ENCODE data around the gene C10orf67. TPM values are rescaled to one million over a fixed set of nuclear protein-coding genes. Genes with fewer than 3 reads are reported as not detected.

The C10orf67 gene
- total and polyA plus RNA-seq, 2 experiments from 2014 or later, result 0.16 TPM; not detected in 1

GRCh38 chr10:23316406-23316805 is 28.2 kb downstream of the C10orf67 start (continued):
- TF ChIP-seq, protein P1, sequence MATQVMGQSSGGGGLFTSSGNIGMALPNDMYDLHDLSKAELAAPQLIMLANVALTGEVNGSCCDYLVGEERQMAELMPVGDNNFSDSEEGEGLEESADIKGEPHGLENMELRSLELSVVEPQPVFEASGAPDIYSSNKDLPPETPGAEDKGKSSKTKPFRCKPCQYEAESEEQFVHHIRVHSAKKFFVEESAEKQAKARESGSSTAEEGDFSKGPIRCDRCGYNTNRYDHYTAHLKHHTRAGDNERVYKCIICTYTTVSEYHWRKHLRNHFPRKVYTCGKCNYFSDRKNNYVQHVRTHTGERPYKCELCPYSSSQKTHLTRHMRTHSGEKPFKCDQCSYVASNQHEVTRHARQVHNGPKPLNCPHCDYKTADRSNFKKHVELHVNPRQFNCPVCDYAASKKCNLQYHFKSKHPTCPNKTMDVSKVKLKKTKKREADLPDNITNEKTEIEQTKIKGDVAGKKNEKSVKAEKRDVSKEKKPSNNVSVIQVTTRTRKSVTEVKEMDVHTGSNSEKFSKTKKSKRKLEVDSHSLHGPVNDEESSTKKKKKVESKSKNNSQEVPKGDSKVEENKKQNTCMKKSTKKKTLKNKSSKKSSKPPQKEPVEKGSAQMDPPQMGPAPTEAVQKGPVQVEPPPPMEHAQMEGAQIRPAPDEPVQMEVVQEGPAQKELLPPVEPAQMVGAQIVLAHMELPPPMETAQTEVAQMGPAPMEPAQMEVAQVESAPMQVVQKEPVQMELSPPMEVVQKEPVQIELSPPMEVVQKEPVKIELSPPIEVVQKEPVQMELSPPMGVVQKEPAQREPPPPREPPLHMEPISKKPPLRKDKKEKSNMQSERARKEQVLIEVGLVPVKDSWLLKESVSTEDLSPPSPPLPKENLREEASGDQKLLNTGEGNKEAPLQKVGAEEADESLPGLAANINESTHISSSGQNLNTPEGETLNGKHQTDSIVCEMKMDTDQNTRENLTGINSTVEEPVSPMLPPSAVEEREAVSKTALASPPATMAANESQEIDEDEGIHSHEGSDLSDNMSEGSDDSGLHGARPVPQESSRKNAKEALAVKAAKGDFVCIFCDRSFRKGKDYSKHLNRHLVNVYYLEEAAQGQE (IDR thresholded peaks at IDR 0.05; ENCODE audit: unreplicated experiment), result no peak
- TF ChIP-seq, protein P2, sequence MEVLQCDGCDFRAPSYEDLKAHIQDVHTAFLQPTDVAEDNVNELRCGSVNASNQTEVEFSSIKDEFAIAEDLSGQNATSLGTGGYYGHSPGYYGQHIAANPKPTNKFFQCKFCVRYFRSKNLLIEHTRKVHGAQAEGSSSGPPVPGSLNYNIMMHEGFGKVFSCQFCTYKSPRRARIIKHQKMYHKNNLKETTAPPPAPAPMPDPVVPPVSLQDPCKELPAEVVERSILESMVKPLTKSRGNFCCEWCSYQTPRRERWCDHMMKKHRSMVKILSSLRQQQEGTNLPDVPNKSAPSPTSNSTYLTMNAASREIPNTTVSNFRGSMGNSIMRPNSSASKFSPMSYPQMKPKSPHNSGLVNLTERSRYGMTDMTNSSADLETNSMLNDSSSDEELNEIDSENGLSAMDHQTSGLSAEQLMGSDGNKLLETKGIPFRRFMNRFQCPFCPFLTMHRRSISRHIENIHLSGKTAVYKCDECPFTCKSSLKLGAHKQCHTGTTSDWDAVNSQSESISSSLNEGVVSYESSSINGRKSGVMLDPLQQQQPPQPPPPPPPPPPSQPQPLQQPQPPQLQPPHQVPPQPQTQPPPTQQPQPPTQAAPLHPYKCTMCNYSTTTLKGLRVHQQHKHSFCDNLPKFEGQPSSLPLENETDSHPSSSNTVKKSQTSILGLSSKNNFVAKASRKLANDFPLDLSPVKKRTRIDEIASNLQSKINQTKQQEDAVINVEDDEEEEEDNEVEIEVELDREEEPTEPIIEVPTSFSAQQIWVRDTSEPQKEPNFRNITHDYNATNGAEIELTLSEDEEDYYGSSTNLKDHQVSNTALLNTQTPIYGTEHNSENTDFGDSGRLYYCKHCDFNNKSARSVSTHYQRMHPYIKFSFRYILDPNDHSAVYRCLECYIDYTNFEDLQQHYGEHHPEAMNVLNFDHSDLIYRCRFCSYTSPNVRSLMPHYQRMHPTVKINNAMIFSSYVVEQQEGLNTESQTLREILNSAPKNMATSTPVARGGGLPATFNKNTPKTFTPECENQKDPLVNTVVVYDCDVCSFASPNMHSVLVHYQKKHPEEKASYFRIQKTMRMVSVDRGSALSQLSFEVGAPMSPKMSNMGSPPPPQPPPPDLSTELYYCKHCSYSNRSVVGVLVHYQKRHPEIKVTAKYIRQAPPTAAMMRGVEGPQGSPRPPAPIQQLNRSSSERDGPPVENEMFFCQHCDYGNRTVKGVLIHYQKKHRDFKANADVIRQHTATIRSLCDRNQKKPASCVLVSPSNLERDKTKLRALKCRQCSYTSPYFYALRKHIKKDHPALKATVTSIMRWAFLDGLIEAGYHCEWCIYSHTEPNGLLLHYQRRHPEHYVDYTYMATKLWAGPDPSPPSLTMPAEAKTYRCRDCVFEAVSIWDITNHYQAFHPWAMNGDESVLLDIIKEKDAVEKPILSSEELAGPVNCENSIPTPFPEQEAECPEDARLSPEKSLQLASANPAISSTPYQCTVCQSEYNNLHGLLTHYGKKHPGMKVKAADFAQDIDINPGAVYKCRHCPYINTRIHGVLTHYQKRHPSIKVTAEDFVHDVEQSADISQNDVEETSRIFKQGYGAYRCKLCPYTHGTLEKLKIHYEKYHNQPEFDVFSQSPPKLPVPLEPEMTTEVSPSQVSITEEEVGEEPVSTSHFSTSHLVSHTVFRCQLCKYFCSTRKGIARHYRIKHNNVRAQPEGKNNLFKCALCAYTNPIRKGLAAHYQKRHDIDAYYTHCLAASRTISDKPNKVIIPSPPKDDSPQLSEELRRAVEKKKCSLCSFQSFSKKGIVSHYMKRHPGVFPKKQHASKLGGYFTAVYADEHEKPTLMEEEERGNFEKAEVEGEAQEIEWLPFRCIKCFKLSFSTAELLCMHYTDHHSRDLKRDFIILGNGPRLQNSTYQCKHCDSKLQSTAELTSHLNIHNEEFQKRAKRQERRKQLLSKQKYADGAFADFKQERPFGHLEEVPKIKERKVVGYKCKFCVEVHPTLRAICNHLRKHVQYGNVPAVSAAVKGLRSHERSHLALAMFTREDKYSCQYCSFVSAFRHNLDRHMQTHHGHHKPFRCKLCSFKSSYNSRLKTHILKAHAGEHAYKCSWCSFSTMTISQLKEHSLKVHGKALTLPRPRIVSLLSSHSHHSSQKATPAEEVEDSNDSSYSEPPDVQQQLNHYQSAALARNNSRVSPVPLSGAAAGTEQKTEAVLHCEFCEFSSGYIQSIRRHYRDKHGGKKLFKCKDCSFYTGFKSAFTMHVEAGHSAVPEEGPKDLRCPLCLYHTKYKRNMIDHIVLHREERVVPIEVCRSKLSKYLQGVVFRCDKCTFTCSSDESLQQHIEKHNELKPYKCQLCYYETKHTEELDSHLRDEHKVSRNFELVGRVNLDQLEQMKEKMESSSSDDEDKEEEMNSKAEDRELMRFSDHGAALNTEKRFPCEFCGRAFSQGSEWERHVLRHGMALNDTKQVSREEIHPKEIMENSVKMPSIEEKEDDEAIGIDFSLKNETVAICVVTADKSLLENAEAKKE (CRISPR knock-in tag; IDR thresholded peaks at IDR 0.05), result no peak
- no peak for TF ChIP-seq NANOG (IDR thresholded peaks at IDR 0.05; ENCODE audit: borderline replicate concordance)

DNA sequence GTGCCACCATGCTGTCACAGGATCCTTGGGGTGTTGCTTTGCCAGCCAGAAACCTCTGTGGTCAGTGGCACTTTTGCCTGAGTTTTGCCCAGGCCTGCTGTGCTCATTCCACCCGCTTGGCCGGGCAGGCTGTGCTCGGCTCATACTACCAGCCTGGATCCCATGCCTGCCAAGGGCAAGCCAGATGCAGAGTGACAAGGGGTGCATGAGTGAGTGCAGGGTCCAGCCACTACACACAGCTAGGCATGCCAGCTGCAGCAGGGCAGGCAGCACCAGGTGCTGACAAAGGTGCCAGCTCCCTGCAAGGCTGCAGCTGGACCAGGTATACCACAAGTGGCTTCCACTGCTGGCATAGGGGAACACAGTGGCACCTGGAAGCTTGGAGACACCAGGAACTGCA is 28.6 kb downstream of the C10orf67 start:
- H3K4me3 ChIP-seq, result no peak overlapping the region
- H3K9me3 Mint-ChIP-seq, result peaks cover 13% of the 10 kb centered on the region
- no peaks in the 10 kb centered on the region for H3K27me3 ChIP-seq (ENCODE audit: insufficient read depth)
- peaks cover 4% of the 10 kb centered on the region for H3K27me3 Mint-ChIP-seq (ENCODE audit: insufficient read depth, low read depth, poor library complexity)
- no peak for ATAC-seq
- no peaks in the 10 kb centered on the region for H3K9me2 ChIP-seq (ENCODE audit: insufficient read depth)
- no peak overlapping the region for H3K4me3 Mint-ChIP-seq
- no peaks in the 10 kb centered on the region for H4K20me1 ChIP-seq (replicated peaks; ENCODE audit: insufficient read depth)
- H3K79me2 ChIP-seq (replicated peaks; ENCODE audit: insufficient read depth), result no peaks in the 10 kb centered on the region
- no peak overlapping the region for H3K27ac ChIP-seq (ENCODE audit: low read depth)
- no peak overlapping the region for H3K27ac Mint-ChIP-seq
- 0 out of 3 replicates have a peak, but pooled peaks cover 6% of the 10 kb centered on the region for H3K36me3 Mint-ChIP-seq (ENCODE audit: low read depth)
- no peaks in the 10 kb centered on the region for H3K4me1 Mint-ChIP-seq
- no peaks in the 10 kb centered on the region for H3K36me3 ChIP-seq (ENCODE audit: insufficient read depth)
- H3K4me1 ChIP-seq (ENCODE audit: insufficient read depth), result no peaks in the 10 kb centered on the region
- H3F3A ChIP-seq (replicated peaks; ENCODE audit: low read depth), result no peaks in the 10 kb centered on the region
- no peak overlapping the region for H2AFZ ChIP-seq
- no peak overlapping the region for H3K4me2 ChIP-seq
- DNase-seq (ENCODE audit: low spot score), result no peak
- TF ChIP-seq STAT1 (IDR thresholded peaks at IDR 0.05; ENCODE audit: unreplicated experiment), result no peak
- no peak for TF ChIP-seq ZNF331 (CRISPR knock-in tag; IDR thresholded peaks at IDR 0.05; ENCODE audit: low read depth)
- TF ChIP-seq CREB1 (CRISPR knock-in tag; IDR thresholded peaks at IDR 0.05; ENCODE audit: low read depth), result no peak
- no peak for TF ChIP-seq NANOG (IDR thresholded peaks at IDR 0.05; ENCODE audit: borderline replicate concordance)
- TF ChIP-seq EZH2 (IDR thresholded peaks at IDR 0.05; ENCODE audit: low read depth, unreplicated experiment), result no peak
- TF ChIP-seq ETS1 (IDR thresholded peaks at IDR 0.05), result no peak
- TF ChIP-seq, protein P1 (IDR thresholded peaks at IDR 0.05; ENCODE audit: unreplicated experiment), result no peak
- no peak for TF ChIP-seq JUNB (IDR thresholded peaks at IDR 0.05; ENCODE audit: unreplicated experiment)
- no peak for TF ChIP-seq EZH2phosphoT487 (IDR thresholded peaks at IDR 0.05; ENCODE audit: unreplicated experiment)
